Fibroblast of villous mesenchyme (primary cell): ENCODE results near the gene DNALI1. TPM values are rescaled to one million over a fixed set of nuclear protein-coding genes. Genes with fewer than 3 reads are reported as not detected.

Source experiments
- DNase-seq: peaks from one replicate; pipeline ENCODE4 v3.0.0-alpha.2; 2010; ENCODE audit warnings: low read depth
- H3K4me3 ChIP-seq: 2 replicates; pipeline ENCODE4 v1.5.1; 2011; ENCODE audit warnings: low read depth, mild to moderate bottlenecking, low read length
- total RNA-seq: library from RNA; depleted of rRNA; stranded (reverse); fragments of >200 nt; gene quantifications from 2 replicates; pipeline ENCODE4 v1.2.3, GENCODE V29; 2012
- TF ChIP-seq, protein P1 (sequence below): IDR thresholded peaks from 2 replicates; pipeline ENCODE4 v1.5.1; 2012; ENCODE audit warnings: low read depth, mild to moderate bottlenecking, low read length; ENCODE audit not compliant: insufficient read depth

The DNALI1 gene
- total RNA-seq, 1 donor = 7.3 TPM

DNA sequence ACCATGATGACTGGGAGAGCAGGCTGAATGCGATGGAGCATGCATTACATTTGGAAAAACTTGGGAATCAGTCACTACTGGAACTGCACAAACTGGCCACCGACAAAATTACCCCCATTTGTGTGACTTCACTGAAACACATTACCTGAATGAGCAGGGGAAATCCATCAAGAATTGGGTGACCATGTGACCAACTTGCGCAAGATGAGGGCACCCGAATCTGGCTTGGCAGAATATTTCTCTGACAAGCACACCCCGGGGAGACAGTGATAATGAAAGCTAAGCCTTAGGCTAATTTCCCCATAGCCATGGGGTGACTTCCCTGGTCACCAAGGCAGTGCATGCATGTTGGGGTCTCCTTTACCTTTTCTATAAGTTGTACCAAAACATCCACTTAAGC lies 11.7 kb upstream of the DNALI1 start:
- H3K4me3 ChIP-seq = no peak overlapping the region
- TF ChIP-seq, protein P1, sequence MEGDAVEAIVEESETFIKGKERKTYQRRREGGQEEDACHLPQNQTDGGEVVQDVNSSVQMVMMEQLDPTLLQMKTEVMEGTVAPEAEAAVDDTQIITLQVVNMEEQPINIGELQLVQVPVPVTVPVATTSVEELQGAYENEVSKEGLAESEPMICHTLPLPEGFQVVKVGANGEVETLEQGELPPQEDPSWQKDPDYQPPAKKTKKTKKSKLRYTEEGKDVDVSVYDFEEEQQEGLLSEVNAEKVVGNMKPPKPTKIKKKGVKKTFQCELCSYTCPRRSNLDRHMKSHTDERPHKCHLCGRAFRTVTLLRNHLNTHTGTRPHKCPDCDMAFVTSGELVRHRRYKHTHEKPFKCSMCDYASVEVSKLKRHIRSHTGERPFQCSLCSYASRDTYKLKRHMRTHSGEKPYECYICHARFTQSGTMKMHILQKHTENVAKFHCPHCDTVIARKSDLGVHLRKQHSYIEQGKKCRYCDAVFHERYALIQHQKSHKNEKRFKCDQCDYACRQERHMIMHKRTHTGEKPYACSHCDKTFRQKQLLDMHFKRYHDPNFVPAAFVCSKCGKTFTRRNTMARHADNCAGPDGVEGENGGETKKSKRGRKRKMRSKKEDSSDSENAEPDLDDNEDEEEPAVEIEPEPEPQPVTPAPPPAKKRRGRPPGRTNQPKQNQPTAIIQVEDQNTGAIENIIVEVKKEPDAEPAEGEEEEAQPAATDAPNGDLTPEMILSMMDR = no peak
- DNase-seq = no peak

DNA sequence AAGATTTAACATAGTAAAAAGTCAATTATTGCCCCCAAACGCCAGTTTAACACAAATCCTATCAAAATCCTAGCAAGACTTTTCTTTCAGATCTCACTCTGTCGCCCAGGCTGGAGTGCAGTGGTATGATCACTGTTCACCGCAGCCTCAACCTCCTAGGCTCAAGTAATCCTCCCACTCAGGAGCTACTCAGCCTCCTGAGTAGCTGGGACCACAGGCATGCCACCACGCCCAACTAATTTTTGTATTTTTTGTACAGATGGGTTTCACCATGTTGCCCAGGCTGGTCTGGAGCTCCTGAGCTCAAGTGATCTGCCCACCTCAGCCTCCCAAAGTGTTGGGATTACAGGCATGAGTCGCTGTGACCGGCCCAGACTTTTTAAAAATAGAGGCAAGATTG lies 7.4 kb upstream of the DNALI1 start:
- H3K4me3 ChIP-seq = no peak overlapping the region
- TF ChIP-seq, protein P1 = no peak
- no peak for DNase-seq

DNA sequence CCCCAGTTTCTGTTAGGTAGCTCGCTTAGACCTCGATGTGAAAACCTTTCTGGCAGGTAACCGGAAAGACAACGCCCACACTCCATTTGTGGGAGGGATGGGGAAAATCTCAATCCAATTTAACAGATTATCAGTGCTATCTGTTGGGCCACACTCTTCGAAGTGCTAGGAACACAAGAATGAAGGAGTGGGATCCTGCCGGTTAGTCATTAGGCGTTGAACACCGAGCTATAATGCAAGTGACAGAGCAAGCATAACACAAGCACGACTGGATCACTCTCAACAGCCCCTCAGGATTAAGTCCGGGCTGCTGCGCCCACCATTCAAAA lies 3.2 kb upstream of the DNALI1 start:
- no peak for DNase-seq
- TF ChIP-seq, protein P1 = no peak

DNA sequence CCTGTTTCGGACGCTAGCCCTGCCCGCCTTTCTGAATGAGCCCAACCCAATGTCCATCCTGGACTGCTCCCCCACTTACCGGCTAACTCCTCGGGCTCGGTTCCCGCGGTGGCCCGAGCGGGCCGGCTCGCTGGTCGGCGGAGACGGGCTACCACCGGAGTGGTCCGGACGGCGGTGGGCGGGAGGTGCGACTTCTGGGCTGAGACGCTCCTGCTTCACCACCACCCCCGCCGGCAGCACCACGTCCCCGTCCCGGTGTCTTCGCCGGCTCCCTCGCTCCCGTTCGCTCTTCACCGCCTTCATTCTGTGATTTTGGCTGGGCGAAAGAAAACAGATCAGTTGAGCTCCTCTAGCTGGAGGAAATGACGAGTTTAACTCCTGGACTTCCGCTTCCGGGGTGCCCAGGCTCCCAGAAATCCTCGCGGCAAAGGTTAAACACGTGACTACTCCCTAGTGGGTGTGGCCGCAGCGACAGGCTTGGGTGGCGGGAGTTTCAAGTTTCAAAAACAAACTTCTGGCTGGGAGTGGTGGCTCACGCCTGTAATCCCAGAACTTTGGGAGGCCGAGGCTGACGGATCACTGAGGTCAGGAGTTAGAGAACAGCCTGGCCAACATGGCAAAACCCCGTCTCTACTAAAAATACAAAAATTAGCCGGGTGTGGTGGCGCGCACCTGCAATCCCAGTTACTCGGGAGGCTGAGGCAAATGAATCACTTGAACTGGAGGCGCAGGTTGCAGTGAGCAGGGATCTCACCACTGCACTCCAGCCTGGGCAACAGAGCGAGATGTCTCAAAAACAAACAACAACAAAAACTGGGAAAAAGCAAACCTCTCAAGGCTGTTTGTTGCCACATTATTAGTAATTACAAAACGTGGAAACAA lies 2.6 kb upstream of the DNALI1 start, which contains the start of gene SNIP1:
Gene SNIP1, minus strand, starts transcription at position 367 of the 882 bp plus-strand sequence. Its CDS starts 64 bp downstream, at position 303.
- peak within 1 kb of the TSS; percentile 96 for H3K4me3 ChIP-seq
- DNase-seq = peak; percentile 94
- TF ChIP-seq, protein P1 = no peak

More for the DNA sequence above, 3.2 kb upstream of the DNALI1 start:
- peak overlapping the region; percentile 96 for H3K4me3 ChIP-seq

DNA sequence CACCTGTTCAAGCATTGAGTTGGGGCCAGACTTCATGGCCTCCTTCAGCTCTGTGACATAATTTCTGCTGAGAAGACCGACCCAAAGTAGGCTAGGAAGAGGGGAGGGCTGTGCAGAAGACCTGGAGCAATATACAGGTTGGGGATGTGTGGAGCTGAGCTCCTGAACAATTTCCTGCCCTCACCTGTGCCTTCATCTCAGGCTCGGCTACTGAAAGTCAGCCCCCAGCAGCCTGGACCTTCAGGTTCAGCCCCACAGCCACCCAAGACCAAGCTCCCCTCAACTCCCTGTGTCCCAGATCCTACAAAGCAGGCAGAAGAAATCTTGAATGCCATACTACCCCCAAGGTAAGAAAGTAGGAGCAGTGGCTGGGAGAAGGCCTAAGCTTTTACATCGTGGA lies 662 bp downstream of the DNALI1 start:
- peak overlapping the region; percentile 65 for H3K4me3 ChIP-seq
- TF ChIP-seq, protein P1 = no peak
- DNase-seq = no peak

DNA sequence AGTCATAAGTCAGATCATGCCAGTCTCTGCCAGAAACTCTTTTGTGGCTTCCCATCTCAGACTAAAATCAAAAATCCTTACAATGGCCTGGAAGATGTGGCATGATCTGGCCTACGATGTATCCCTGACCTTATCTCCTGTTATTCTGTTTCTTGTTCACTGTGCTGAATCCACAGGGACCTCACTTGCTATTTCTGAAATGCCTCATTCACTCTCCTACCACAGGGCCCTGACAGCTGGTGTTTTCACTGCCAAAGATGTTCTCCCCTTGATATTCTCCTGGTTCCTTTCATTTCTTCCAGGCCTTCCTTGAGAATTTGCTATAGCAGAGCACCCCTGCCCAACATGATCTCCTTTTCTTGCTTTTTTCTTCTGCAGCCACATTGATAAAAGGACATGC lies 1.7 kb downstream of the DNALI1 start:
- TF ChIP-seq, protein P1 = no peak
- DNase-seq = no peak
- no peak overlapping the region for H3K4me3 ChIP-seq
